Left lung (tissue), 10 donors: ENCODE data around the gene UNC45B. TPM values are rescaled to one million over a fixed set of nuclear protein-coding genes. Genes with fewer than 3 reads are reported as not detected.
A peak's percentile ranks its signal among the peaks of the same experiment; 100 is the strongest.

Experiments used
- ATAC-seq: fragments of 200-7000 bp; cut with Tn5 transposase; one replicate; pipeline ENCODE4 v1.9.1; 2020; ENCODE audit warnings: moderate library complexity
- DNase-seq, 4 donors: peaks; one replicate each; pipeline ENCODE4 v3.0.0-alpha.2; 2013 to 2020
- H3K27ac ChIP-seq, 2 donors: fragments of 200-600 bp; sonication (generic) in 1 of 2; one replicate each; pipeline versions ENCODE4 v1.5.0 to v1.8.0; 2020 to 2021
- H3K27me3 ChIP-seq, 2 donors: fragments of 200-600 bp; sonication (generic) in 1 of 2; one replicate each; pipeline versions ENCODE4 v1.5.0 to v1.8.0; 2020 to 2021
- H3K36me3 ChIP-seq, 2 donors: fragments of 200-600 bp; sonication (generic) in 1 of 2; one replicate each; pipeline versions ENCODE4 v1.5.0 to v1.8.0; 2020 to 2021
- H3K4me1 ChIP-seq, 2 donors: fragments of 200-600 bp; one replicate each; pipeline ENCODE4 v1.8.0; 2021
- H3K4me3 ChIP-seq, 2 donors: fragments of 200-600 bp; sonication (generic) in 1 of 2; one replicate each; pipeline versions ENCODE4 v1.5.0 to v1.8.0; 2020 to 2021; ENCODE audit warnings: mild to moderate bottlenecking in 1 of 2
- H3K9me3 ChIP-seq, 2 donors: fragments of 200-600 bp; sonication (generic) in 1 of 2; one replicate each; pipeline versions ENCODE4 v1.5.0 to v1.8.0; 2020 to 2021
- CTCF ChIP-seq, 2 donors: fragments of 200-600 bp; sonication (generic) in 1 of 2; IDR thresholded peaks; one replicate each; pipeline versions ENCODE4 v1.5.0 to v1.8.0; 2021; ENCODE audit warnings: antibody characterized with exemption in 2 of 2
- intact Hi-C, 2 donors: fragments of 100-400 bp; cut with DNase I; formaldehyde crosslinking; loops; one replicate each; pipeline versions ENCODE4 v1.11.2 to v1.14.2; 2022
- polyA plus RNA-seq, 6 donors: library from polyadenylated mRNA; unstranded; fragments of 120-200 nt; gene quantifications; one replicate each; pipeline ENCODE4 v1.2.1, GENCODE V29; 2013; ENCODE audit not compliant: insufficient read length in 6 of 6
- total RNA-seq, 2 donors: library from RNA; stranded (reverse); fragmentation: NEBNext Ultra II Directional; extraction: Animal tissue kit (Norgen Biotek cat#: 25700); gene quantifications; one replicate each; pipeline ENCODE4 v1.2.1, GENCODE V29; 2021
- donor health status: DM: no; HTN: yes; CAD: no.
- donor health status: DM: no; HTN: no; CAD: no.

Gene UNC45B
- total and polyA plus RNA-seq, 8 donors: 0.20 to 0.65 (median 0.39) TPM

DNA sequence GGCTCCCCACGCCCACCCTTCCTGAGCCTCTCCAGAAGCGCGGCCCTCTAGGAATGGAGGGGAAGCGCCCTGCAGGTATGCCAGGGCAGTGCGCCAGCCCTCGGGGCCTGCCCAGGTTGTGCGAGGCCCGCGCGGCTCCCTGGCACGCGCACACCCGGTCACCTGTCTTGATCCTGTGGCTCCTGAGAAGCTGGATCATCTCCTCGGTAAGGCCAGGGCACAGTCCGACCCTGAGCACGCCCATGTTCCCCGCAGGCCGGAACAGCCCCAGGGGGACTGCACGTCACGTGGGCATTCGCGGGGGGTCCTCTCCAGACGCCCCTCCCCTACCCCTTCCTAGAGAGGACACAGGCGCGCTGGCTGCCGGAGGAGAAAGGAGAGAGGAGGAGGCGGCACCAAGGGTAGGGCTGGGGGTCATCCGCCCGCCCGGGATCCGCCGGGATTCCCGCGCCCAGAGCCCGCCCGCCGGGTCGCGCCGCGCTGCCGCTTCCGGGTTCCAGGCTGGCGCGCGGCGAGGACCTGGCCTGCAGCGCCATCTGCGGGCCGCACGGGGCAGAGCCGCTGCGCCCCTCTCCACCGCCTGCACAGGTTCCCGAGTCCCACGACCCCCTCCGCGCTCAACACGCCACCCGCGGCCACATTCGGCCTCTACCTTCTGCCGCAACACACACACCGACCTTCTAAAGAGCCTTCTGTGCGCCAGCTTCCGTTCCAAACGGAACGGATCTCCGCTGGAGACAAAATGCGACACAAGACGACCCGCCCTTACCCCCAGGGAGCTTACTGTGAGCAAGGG is 28.0 kb upstream of the UNC45B start, which contains the start of gene RAD51D:
Gene RAD51D (minus strand): TSS at position 491 of the 796 bp plus-strand sequence. CDS start 247 bp downstream, at position 244.
- peak within 1 kb of the TSS; percentile 60 to 83 for H3K4me3 ChIP-seq
- peaks cover 15 to 24% of the 10 kb centered on the region in 2 donors for H3K4me1 ChIP-seq
- ATAC-seq (peak; percentile 99), DNase-seq (peak; percentile 64 to 96 (median 78))
- intact Hi-C loops: no loop called here
- H3K27me3 ChIP-seq: no peaks in the 10 kb centered on the region
- peak within 1 kb of the TSS; percentile 67 to 79 for H3K27ac ChIP-seq
- no peaks in the 10 kb centered on the region for H3K9me3 ChIP-seq
- peak; percentile 87 to 98 for TF ChIP-seq CTCF (IDR thresholded peaks at IDR 0.05)
- no peaks in the 10 kb centered on the region for H3K36me3 ChIP-seq

GRCh38 chr17:35121315-35121714 is 26.3 kb upstream of the UNC45B start, which contains the start of gene FNDC8:
Gene FNDC8 (plus strand): TSS chr17:35121615. CDS start chr17:35121694, 79 bp downstream.
- H3K36me3 ChIP-seq: no peaks in the 10 kb centered on the region
- no peak within 1 kb of the TSS for H3K27ac ChIP-seq
- DNase-seq: no peak
- no peaks in the 10 kb centered on the region for H3K9me3 ChIP-seq
- no peaks in the 10 kb centered on the region for H3K27me3 ChIP-seq
- H3K4me3 ChIP-seq: no peak within 1 kb of the TSS
- no peak for TF ChIP-seq CTCF (IDR thresholded peaks at IDR 0.05)
- ATAC-seq: no peak
- intact Hi-C loops: no loop called here
- H3K4me1 ChIP-seq: peaks cover 15 to 24% of the 10 kb centered on the region in 2 donors

DNA sequence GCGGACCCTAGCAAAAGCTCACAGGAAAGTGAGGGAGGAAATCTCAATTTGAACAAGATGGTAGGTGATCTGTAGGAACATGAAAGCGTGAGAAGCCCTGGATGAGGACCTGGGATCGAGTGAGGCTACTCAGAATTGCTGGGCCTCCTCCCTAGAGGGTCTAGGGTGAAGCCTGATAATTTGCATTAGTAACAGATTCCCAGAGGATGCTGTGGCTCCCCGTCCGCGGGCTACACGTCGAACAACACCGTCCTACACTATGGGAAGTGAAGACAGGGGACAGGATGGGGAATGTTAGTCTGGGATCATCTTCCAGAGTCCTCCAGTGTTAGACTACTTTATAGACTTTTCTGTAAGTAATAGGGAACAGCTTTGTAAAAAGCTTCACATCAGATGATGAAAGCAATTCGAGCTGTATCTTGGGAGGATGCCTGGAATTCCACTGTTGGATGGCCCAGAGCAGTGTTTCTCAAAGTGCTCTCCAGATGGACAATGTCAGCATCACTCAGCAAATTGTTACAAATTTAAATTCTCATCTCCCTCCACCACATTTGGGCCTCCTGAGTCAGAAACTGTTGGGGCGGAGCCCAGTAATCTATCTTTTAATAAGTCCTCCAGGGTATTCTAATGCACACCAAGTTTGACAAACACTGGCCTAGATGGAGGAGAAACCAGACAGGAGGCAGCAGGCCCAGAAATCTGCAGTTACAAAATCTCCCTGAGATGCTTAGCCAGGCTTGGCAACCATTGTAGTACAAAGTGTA is 19.7 kb upstream of the UNC45B start:
- intact Hi-C loops: no loop called here
- H3K27ac ChIP-seq: peak overlapping the region; percentile 28 to 58
- H3K4me3 ChIP-seq: no peak overlapping the region
- DNase-seq (peak in 2 of 4 donors; percentile 97), ATAC-seq (peak; percentile 72)
- no peaks in the 10 kb centered on the region for H3K4me1 ChIP-seq
- H3K36me3 ChIP-seq: peaks cover 0 to 24% of the 10 kb centered on the region in 2 donors
- H3K9me3 ChIP-seq: no peaks in the 10 kb centered on the region
- H3K27me3 ChIP-seq: no peaks in the 10 kb centered on the region
- no peak for TF ChIP-seq CTCF (IDR thresholded peaks at IDR 0.05)

- TF ChIP-seq CTCF (IDR thresholded peaks at IDR 0.05): no peak
- peak overlapping the region in 1 of 2 donors; percentile 56 for H3K27ac ChIP-seq
- intact Hi-C loops: no loop called here
- no peak overlapping the region for H3K4me3 ChIP-seq
- H3K9me3 ChIP-seq: no peaks in the 10 kb centered on the region
- ATAC-seq: no peak
- H3K27me3 ChIP-seq: no peaks in the 10 kb centered on the region
- H3K36me3 ChIP-seq: peaks cover 0 to 38% of the 10 kb centered on the region in 2 donors
- no peak for DNase-seq
- H3K4me1 ChIP-seq: no peaks in the 10 kb centered on the region
These were observed 18.3 kb upstream of the UNC45B start for GRCh38 chr17:35129154-35129972.
